ENCODE measurements around the gene BLID. TPM values are rescaled to one million over a fixed set of nuclear protein-coding genes. Genes with fewer than 3 reads are reported as not detected.

BLID gene
- total RNA-seq, 2 donors from 2014 or later, result not detected

DNA sequence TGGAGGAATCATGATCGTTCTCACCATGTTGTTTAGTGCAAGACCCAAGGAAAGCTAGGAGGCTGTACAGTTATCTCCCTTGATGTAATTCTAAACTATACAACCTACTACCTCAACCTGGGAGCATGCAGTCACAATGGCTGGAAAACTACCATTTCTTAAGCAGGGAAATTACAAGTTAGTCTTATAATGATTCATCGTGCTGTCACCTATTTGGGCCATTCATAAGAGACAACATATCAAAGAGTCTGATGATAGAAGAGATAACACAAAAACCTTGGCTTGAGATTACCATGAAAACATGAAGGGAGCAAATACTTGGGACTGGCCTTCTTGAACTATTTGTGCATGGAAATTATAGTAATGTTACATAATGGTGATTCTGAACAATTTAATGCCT lies 30.5 kb upstream of the BLID start:
- no peaks in the 10 kb centered on the region for H3K27me3 ChIP-seq
- no peak overlapping the region for H3K9ac ChIP-seq (ENCODE audit: low read depth in 2 of 2, low read length in 2 of 2)
- no peak for DNase-seq
- H3K4me1 ChIP-seq, result no peaks in the 10 kb centered on the region
- H3K27ac ChIP-seq, result no peak overlapping the region
- TF ChIP-seq, protein P1, sequence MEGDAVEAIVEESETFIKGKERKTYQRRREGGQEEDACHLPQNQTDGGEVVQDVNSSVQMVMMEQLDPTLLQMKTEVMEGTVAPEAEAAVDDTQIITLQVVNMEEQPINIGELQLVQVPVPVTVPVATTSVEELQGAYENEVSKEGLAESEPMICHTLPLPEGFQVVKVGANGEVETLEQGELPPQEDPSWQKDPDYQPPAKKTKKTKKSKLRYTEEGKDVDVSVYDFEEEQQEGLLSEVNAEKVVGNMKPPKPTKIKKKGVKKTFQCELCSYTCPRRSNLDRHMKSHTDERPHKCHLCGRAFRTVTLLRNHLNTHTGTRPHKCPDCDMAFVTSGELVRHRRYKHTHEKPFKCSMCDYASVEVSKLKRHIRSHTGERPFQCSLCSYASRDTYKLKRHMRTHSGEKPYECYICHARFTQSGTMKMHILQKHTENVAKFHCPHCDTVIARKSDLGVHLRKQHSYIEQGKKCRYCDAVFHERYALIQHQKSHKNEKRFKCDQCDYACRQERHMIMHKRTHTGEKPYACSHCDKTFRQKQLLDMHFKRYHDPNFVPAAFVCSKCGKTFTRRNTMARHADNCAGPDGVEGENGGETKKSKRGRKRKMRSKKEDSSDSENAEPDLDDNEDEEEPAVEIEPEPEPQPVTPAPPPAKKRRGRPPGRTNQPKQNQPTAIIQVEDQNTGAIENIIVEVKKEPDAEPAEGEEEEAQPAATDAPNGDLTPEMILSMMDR (IDR thresholded peaks at IDR 0.05), result no peak
- no peaks in the 10 kb centered on the region for H3K9me3 ChIP-seq
- intact Hi-C loops (cut with DNase I), result no loop called here
- no peak overlapping the region for H3K4me3 ChIP-seq
- H3K36me3 ChIP-seq, result no peaks in the 10 kb centered on the region

DNA sequence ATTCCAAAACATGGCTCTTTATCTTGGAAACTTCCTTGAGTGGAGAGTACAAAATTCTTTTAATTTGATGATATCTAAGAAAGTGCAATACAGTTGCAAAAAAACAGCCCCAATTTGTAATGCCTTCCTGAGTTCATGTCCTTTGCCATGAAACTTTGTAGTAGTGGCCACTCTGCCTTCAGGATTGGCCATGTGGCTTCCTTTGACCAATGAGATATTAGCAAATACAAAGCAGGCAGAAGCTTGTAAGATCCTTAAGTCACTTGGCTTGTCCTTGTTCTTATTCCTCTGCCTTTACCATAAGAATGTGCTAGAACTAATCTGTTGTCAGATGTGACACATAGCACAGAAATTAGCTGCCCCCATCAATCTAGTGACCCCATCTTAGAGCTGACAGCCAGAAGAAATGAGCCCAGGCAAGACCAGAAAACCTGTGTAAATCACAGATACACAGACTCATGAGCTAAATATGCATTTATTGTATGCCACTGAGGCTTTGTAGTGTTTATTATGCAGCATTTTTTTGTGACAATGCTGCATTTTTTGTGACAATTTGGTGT lies 29.8 kb upstream of the BLID start:
- Histone ChIP-seq H3K9ac (ENCODE audit: low read depth in 2 of 2, low read length in 2 of 2) (no peak overlapping the region), H3K9me3 (no peaks in the 10 kb centered on the region), H3K4me1 (no peaks in the 10 kb centered on the region), H3K27me3 (no peaks in the 10 kb centered on the region), H3K36me3 (no peaks in the 10 kb centered on the region), H3K4me3 (no peak overlapping the region), H3K27ac (no peak overlapping the region)
- TF ChIP-seq, protein P1 (IDR thresholded peaks at IDR 0.05), result no peak
- intact Hi-C loops (cut with DNase I), result no loop called here
- DNase-seq, result no peak

DNA sequence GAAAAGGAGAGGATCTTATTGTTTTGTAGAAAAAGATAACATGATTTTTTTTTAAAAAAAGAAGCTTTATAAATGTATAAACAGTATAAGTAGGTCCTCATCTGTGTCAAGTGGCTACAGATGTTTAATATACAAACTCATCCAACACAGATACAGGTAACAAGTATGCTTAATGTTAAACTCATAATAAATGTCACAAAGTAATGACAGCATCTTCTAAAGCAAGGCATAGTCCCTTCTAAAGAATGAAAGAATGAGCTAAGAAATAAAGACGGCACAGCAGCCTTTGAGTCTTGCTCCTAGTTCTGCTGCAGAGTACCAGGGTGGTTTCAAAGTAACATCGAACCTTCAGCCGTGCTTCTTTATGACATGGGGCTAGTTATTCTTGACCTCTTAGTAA lies 28.7 kb upstream of the BLID start:
- intact Hi-C loops (cut with DNase I), result no loop called here
- DNase-seq, result no peak
- no peak overlapping the region for H3K27ac ChIP-seq
- H3K4me1 ChIP-seq, result no peaks in the 10 kb centered on the region
- H3K27me3 ChIP-seq, result no peaks in the 10 kb centered on the region
- TF ChIP-seq, protein P1 (IDR thresholded peaks at IDR 0.05), result no peak
- no peak overlapping the region for H3K4me3 ChIP-seq
- H3K36me3 ChIP-seq, result no peaks in the 10 kb centered on the region
- H3K9ac ChIP-seq (ENCODE audit: low read depth in 2 of 2, low read length in 2 of 2), result no peak overlapping the region
- no peaks in the 10 kb centered on the region for H3K9me3 ChIP-seq

DNA sequence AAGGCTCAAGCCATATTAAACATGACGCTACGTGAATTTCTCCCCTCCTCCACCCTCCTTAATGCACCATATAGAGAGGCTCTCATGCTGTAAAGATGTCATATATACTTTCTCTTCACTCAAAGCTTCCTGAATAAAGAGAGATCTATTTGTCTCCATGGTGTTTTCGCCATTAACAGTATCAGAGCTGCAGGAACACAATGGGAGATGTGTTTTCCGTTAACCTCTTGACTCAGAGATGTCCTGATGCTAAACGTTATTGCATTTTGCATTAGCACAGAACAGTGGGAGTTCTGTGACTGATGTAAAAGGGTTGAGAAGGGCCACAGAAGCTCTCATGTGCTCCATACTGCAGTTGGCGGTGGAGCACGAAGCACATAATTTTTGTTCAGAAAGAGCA lies 25.7 kb upstream of the BLID start:
- Histone ChIP-seq H3K36me3 (no peaks in the 10 kb centered on the region), H3K27me3 (no peaks in the 10 kb centered on the region), H3K4me1 (no peaks in the 10 kb centered on the region), H3K9me3 (no peaks in the 10 kb centered on the region), H3K27ac (no peak overlapping the region), H3K4me3 (no peak overlapping the region), H3K9ac (ENCODE audit: low read depth in 2 of 2, low read length in 2 of 2) (no peak overlapping the region)
- TF ChIP-seq, protein P1 (IDR thresholded peaks at IDR 0.05), result no peak
- no peak for DNase-seq
- intact Hi-C loops (cut with DNase I), result no loop called here

DNA sequence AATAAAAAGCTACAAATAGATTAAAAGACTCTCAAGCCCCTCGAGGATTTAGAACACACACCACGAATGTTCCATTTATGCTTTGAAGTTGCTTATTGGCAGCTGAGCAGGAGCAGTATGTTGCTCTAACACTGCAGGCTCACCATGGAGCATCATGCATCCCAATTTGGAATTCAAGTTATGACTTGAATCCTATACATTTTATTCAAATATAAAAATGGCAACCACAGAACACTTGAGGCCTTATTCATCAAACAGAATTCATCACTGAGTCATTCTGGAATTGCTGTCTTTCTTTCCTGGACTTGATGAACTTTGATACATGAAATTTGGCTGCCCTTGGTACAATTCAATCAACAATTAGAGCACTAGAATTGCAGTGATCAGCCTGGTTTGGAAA lies 24.5 kb upstream of the BLID start:
- Histone ChIP-seq H3K4me1 (no peaks in the 10 kb centered on the region), H3K4me3 (no peak overlapping the region), H3K27me3 (no peaks in the 10 kb centered on the region), H3K36me3 (no peaks in the 10 kb centered on the region), H3K27ac (no peak overlapping the region), H3K9ac (ENCODE audit: low read depth in 2 of 2, low read length in 2 of 2) (no peak overlapping the region), H3K9me3 (no peaks in the 10 kb centered on the region)
- DNase-seq, result no peak
- intact Hi-C loops (cut with DNase I), result no loop called here
- TF ChIP-seq, protein P1 (IDR thresholded peaks at IDR 0.05), result no peak

DNA sequence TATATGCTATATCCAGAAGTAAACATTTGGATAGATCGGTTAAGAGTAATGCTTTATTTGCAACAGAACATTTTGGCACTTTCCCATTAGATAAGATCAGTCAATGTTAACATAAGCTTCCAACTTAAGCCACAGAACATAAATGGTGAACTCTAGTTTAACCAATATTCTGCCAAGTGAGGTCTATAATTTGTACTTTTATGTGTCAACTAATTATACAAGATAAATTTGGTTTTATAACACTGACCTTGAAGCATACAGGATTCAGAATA lies 23.5 kb upstream of the BLID start:
- Histone ChIP-seq H3K9ac (ENCODE audit: low read depth in 2 of 2, low read length in 2 of 2) (no peak overlapping the region), H3K36me3 (no peaks in the 10 kb centered on the region), H3K27me3 (no peaks in the 10 kb centered on the region), H3K27ac (no peak overlapping the region), H3K4me3 (no peak overlapping the region), H3K4me1 (no peaks in the 10 kb centered on the region), H3K9me3 (no peaks in the 10 kb centered on the region)
- TF ChIP-seq, protein P1 (IDR thresholded peaks at IDR 0.05), result no peak
- DNase-seq, result no peak
- intact Hi-C loops (cut with DNase I), result no loop called here

Data from colonic mucosa (tissue), 4 donors.